Effector CD4-positive, alpha-beta T cell (primary cell): ENCODE data around the gene EEIG1.

Experiments
- DNase-seq: peaks from one replicate; pipeline ENCODE4 v3.0.0-alpha.2; 2020

The EEIG1 gene

GRCh38 chr9:127974001-127974768, 6.6 kb downstream of the EEIG1 start:
- DNase-seq = no peak

DNA sequence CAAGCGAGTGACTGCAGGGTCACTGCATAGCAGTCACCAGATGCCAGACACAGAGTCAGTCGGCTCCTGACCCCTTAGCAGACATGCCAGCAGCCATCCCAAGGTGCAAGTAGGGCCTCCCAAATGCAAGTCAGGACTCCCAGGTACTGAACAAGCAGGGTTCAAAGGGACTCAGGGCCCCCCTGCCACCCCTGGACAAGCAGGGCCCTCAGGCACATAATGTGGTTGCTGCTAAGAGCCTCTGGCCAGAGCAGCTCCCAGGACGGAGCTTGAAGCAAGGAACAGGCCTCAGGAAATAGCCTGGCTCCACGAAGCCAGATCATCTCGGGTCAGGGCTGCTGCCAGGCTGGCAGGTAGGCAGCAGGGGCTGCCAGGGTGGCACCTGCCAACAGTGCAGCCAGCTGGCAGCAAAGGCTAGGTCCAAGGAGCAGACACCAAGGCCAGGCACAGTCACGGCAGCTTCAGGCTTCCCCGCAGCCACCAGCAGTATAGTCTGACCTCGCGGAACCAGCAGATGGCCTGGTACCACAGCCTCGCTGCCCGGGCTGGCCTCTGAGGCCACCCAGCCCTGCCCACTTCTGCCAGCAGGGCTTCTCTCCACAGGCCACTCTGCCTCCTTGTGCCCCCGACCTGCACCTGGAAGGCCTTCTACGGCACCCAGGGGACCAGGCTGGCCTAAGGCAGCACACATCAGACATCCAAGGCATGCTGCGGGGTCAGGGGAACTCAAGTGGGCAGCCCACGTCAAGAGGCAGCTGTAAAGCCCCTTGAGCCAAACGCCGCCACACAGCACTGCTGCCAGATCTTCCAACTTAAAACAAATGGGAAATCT, 7.4 kb downstream of the EEIG1 start:
- no peak for DNase-seq

GRCh38 chr9:127972236-127972871, 8.4 kb downstream of the EEIG1 start:
- no peak for DNase-seq

GRCh38 chr9:127971357-127972235, 9.2 kb downstream of the EEIG1 start:
- no peak for DNase-seq

- peak; percentile 65 for DNase-seq
These were observed 10.1 kb downstream of the EEIG1 start for GRCh38 chr9:127970401-127971313.

GRCh38 chr9:127968700-127969383, 11.9 kb downstream of the EEIG1 start:
- no peak for DNase-seq

- DNase-seq = peak; percentile 52
These were observed 12.7 kb downstream of the EEIG1 start for GRCh38 chr9:127968042-127968441.

- DNase-seq = no peak
These were observed 13.5 kb downstream of the EEIG1 start for GRCh38 chr9:127967151-127967809.

GRCh38 chr9:127966416-127967150, 14.2 kb downstream of the EEIG1 start:
- no peak for DNase-seq

DNA sequence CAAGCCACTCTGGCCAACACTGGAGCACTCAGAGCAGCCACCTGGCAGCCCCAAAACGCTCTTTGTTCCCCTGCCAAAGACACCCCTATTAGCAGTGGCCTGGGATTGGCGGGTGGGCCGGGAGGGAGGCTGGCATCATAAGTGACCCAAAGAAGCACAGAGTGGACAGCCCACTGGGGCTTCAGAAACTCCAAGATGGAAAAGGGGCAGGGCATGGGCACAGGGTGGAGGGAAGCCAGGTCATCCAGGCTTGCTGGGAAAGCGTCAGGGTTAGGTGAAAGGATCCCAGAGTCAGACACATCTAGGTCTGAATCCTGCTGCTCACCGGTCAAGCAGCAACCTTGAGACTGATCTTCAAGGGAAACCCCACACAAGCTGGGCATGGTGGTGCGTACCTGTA, 14.8 kb downstream of the EEIG1 start:
- DNase-seq = no peak

- DNase-seq = no peak
These were observed 17.3 kb downstream of the EEIG1 start for GRCh38 chr9:127963359-127964064.

GRCh38 chr9:127963041-127963358, 17.8 kb downstream of the EEIG1 start:
- DNase-seq = no peak

- DNase-seq = no peak
These were observed 18.5 kb downstream of the EEIG1 start for GRCh38 chr9:127962278-127962677.

- DNase-seq = no peak
These were observed 19.1 kb downstream of the EEIG1 start for GRCh38 chr9:127961613-127962155.

- no peak for DNase-seq
These were observed 19.7 kb downstream of the EEIG1 start for GRCh38 chr9:127961155-127961490.

DNA sequence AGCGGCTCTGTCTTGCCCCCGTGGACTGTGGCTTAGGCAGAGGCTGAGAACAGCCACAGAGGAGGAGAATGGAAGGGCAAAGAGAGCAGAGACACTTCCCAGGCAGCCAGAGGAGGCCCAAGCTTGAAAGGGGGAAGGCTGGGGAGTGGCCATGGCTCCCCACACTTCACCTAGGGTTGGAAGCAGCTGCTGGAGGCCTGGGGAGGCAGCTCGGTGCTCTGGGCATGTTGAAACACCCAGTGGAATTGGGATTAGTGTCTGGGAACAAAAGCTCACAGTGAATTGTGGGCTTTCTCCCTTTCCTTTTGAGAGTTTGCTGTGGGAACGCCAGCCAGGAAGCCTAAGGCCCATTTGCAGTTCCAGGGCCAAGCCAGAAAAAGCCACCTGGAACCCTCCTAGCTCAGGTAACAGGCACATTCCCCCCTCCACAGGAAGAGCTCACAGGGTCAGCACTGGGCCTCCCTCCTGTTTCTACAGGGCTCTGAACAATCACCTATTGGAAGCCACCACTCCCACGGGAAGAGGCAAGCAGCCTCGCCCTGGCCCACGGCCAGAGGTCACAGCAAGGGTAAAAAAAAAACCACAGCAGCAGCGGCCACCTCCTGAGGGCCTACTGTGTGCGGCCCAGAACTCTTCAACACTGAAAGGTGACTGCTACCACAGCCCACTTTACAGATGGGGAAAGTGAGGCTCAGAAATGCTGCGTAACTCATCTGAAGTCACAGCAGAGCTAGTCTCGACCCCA, 20.2 kb downstream of the EEIG1 start:
- no peak for DNase-seq

GRCh38 chr9:127959841-127960409, 20.9 kb downstream of the EEIG1 start:
- DNase-seq = no peak

DNA sequence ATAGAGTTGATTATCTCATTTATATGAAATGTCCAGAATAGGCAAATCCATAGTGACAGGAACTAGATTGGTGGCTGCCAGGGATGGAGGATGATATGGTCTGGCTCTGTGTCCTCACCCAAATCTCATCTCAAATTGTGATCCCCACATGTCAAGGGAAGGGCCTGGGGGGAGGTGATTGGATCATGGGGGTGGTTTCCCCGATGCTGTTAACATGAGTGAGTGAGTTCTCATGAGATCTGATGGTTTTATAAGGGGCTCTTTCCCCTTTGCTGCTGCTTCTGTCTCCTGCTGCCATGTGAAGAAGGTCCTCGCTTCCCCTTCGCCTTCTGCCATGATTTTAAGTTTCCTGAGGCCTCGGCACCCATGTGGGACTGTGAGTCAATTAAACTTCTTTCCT, 21.4 kb downstream of the EEIG1 start:
- DNase-seq = no peak
